ENCODE results near the gene CBFA2T2. TPM values are rescaled to one million over a fixed set of nuclear protein-coding genes. Genes with fewer than 3 reads are reported as not detected.
"Not testable (repeated sequence)": the region's sequence is repeated elsewhere in the genome, so short reads cannot be mapped to it uniquely, and the experiment has no call there.

CBFA2T2 gene
- total RNA-seq, 2 experiments from 2014 or later = 10.2 to 10.9 TPM

- intact Hi-C loops (cut with micrococcal nuclease) = no loop called here
- Mint-ChIP-seq H3K36me3 (ENCODE audit: low read depth) (no peaks in the 10 kb centered on the region), H3K4me1 (ENCODE audit: low read depth) (no peaks in the 10 kb centered on the region), H3K27me3 (no peaks in the 10 kb centered on the region), H3K27ac (no peak overlapping the region), H3K9me3 (no peaks in the 10 kb centered on the region), H3K4me3 (no peak overlapping the region)
- DNase-seq = no peak
- ChIA-PET CTCF (no interaction called here), POLR2A (no interaction called here)
- TF ChIP-seq CTCF (IDR thresholded peaks at IDR 0.05) = no peak
- ATAC-seq = no peak
These were observed 39.0 kb upstream of the CBFA2T2 start for GRCh38 chr20:33450867-33451266.

DNA sequence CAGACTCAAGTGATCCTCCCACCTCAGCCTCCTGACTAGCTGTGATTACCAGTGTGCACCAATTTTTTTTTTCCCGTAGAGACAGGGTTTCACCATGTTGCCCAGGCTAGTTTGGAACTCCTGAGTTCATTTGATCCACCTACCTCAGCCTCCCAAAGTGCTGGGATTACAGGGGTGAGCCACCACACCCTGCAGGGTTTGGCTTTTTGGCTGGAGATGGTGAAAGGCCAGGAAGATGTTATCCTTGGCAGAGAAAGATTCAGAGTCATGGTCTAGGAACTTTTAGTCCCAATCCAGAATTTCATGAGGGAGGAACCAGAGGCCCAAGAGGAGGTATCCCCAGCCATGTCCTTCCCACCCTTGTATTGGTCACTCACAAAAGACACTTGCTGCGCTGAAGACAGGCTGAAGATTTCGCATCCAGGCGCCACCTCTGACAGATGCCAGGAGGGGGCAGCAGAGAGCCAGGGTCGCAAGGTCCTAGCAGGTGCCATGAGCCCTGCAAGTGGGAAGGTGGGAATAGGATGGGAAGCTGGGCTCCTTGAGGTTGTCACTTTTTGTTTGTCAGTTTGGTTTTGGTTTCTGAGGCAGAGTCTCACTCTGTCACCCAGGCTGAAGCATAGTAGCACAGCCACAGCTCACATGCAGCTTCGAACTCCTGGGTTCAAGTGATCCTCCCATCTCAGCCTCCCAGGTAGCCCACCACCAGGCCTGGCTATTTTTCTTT is 32.8 kb upstream of the CBFA2T2 start:
- ChIA-PET CTCF (interaction anchor here (0.6 to 1.4 kb wide), 19 partner anchors 9 to 395 kb away, joined by 3 to 24 read pairs (median 4); partner anchors contain the start of genes ACTL10 and CBFA2T2), POLR2A (interaction anchor here (1.0 kb wide), 1 partner anchor 211 kb away, joined by 3 read pairs; no protein-coding TSS in a partner anchor)
- H3K27me3 Mint-ChIP-seq; H3K4me3 Mint-ChIP-seq; H3K27ac Mint-ChIP-seq; H3K4me1 Mint-ChIP-seq (ENCODE audit: low read depth); H3K36me3 Mint-ChIP-seq (ENCODE audit: low read depth); H3K9me3 Mint-ChIP-seq: not testable (repeated sequence)
- intact Hi-C loops (cut with micrococcal nuclease) = loop anchor here (5.0 kb wide), 2 partner anchors 195 to 210 kb away; partner anchors contain the start of gene ACTL10
- ATAC-seq (peak; percentile 97), DNase-seq (peak; percentile 87)
- TF ChIP-seq CTCF (IDR thresholded peaks at IDR 0.05) = peak; percentile 90

GRCh38 chr20:33459599-33459998 is 30.3 kb upstream of the CBFA2T2 start:
- Mint-ChIP-seq H3K4me1 (ENCODE audit: low read depth) (no peaks in the 10 kb centered on the region), H3K36me3 (ENCODE audit: low read depth) (no peaks in the 10 kb centered on the region), H3K9me3 (no peaks in the 10 kb centered on the region), H3K4me3 (no peak overlapping the region), H3K27ac (no peak overlapping the region), H3K27me3 (no peaks in the 10 kb centered on the region)
- ChIA-PET POLR2A (no interaction called here), CTCF (no interaction called here)
- TF ChIP-seq CTCF (IDR thresholded peaks at IDR 0.05) = no peak
- no peak for ATAC-seq
- DNase-seq = no peak
- intact Hi-C loops (cut with micrococcal nuclease) = loop anchor here (5.0 kb wide), 2 partner anchors 193 to 208 kb away; partner anchors contain the start of gene ACTL10

GRCh38 chr20:33460711-33461110 is 29.2 kb upstream of the CBFA2T2 start:
- ChIA-PET CTCF (interaction anchor here (0.8 kb wide), 1 partner anchor 207 kb away, joined by 3 read pairs; no protein-coding TSS in a partner anchor), POLR2A (interaction anchor here (0.6 kb wide), 1 partner anchor 129 kb away, joined by 3 read pairs; no protein-coding TSS in a partner anchor)
- H3K27ac Mint-ChIP-seq = no peak overlapping the region
- no peaks in the 10 kb centered on the region for H3K9me3 Mint-ChIP-seq
- DNase-seq (peak; percentile 10), ATAC-seq (no peak)
- H3K4me1 Mint-ChIP-seq (ENCODE audit: low read depth) = no peaks in the 10 kb centered on the region
- H3K4me3 Mint-ChIP-seq = no peak overlapping the region
- intact Hi-C loops (cut with micrococcal nuclease) = no loop called here
- H3K27me3 Mint-ChIP-seq = no peaks in the 10 kb centered on the region
- H3K36me3 Mint-ChIP-seq (ENCODE audit: low read depth) = no peaks in the 10 kb centered on the region
- TF ChIP-seq CTCF (IDR thresholded peaks at IDR 0.05) = no peak
